ENCODE measurements around the gene SCAMP3.
"Not testable (repeated sequence)": the region's sequence is repeated elsewhere in the genome, so short reads cannot be mapped to it uniquely, and the experiment has no call there.

DNA sequence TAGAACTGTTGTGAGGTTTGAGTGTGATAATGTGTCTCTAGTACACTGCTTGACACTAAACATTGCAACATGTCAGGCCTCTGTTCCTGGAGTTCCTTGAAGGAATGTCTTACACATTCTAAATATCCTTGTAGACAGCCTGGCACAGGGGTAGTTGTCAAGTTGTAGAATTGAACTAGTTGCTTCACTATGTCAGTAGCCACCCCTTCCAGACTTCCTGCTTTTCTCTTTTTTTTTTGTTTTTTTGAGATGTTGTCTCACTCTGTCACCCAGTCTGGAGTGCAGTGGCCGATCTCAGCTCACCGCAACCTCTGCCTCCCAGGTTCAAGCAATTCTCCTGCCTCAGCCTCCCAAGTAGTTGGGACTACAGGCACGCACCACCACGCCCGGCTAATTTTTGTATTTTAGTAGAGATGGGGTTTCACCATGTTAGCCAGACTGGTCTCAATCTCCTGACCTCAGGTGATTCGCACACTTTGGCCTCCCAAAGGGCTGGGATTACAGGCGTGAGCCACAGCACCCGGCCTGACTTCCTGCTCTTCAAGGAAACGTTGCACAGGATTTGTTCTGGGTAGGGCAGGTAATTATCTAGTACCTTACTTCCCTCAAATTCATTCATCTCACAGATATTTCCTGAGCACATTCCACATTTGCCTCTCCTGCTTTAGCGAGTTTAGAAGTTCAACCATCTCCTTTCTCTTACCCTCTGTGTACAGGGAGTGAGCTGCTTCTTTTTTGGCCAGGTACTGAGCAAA is 41.8 kb downstream of the SCAMP3 start:
- TF ChIP-seq, protein P1, sequence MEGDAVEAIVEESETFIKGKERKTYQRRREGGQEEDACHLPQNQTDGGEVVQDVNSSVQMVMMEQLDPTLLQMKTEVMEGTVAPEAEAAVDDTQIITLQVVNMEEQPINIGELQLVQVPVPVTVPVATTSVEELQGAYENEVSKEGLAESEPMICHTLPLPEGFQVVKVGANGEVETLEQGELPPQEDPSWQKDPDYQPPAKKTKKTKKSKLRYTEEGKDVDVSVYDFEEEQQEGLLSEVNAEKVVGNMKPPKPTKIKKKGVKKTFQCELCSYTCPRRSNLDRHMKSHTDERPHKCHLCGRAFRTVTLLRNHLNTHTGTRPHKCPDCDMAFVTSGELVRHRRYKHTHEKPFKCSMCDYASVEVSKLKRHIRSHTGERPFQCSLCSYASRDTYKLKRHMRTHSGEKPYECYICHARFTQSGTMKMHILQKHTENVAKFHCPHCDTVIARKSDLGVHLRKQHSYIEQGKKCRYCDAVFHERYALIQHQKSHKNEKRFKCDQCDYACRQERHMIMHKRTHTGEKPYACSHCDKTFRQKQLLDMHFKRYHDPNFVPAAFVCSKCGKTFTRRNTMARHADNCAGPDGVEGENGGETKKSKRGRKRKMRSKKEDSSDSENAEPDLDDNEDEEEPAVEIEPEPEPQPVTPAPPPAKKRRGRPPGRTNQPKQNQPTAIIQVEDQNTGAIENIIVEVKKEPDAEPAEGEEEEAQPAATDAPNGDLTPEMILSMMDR (IDR thresholded peaks at IDR 0.05): not testable (repeated sequence)
- not testable (repeated sequence) for TF ChIP-seq POLR2A (IDR thresholded peaks at IDR 0.05)

Measured in uterus (tissue), 2 donors.